Ishikawa (cell line): Measurements from ENCODE around the gene PTPRM.

Experiments used
- CREB1 ChIP-seq: IDR thresholded peaks from 2 replicates; pipeline ENCODE4 v1.6.1; 2012; ENCODE audit warnings: low read depth
- FOXM1 ChIP-seq: IDR thresholded peaks from 2 replicates; pipeline ENCODE4 v1.6.1; 2012; ENCODE audit warnings: low read depth, borderline replicate concordance
- MAX ChIP-seq: IDR thresholded peaks from 2 replicates; pipeline ENCODE4 v1.6.1; 2012
- NFIC ChIP-seq: IDR thresholded peaks from 2 replicates; pipeline ENCODE4 v1.6.1; 2012
- RAD21 ChIP-seq: IDR thresholded peaks from 2 replicates; pipeline ENCODE4 v1.6.1; 2012; ENCODE audit warnings: low read depth
- TAF1 ChIP-seq: IDR thresholded peaks from 2 replicates; pipeline ENCODE4 v1.6.1; 2012; ENCODE audit warnings: low read depth, mild to moderate bottlenecking
- TCF12 ChIP-seq: IDR thresholded peaks from 2 replicates; pipeline ENCODE4 v1.6.1; 2012; ENCODE audit warnings: low read depth

DNA sequence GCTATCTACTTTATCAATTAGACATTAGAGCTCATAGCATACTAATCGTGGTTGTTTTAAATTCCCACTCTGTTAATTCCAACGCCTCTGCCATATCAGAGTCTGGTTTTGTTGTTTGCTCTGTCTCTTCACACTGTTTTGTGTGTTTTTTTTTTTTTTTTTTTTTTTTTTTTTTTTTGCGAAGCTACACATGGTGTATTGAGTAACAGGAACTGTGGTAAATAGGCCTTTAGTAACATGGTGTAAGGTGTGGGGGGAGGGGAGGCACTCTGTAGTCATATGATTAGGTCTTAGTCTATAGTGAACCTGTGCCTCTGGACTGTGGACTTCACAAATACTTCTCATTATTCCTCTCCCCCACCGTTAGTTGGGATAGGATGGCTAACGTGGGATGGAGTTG is 671.4 kb downstream of the PTPRM start:
- TF ChIP-seq MAX = no peak
- no peak for TF ChIP-seq CREB1
- TF ChIP-seq TCF12 = no peak
- TF ChIP-seq FOXM1 = no peak
- TF ChIP-seq RAD21 = no peak
- no peak for TF ChIP-seq NFIC
- no peak for TF ChIP-seq TAF1
